ENCODE data around the gene KCND3. TPM values are rescaled to one million over a fixed set of nuclear protein-coding genes. Genes with fewer than 3 reads are reported as not detected.
A peak's percentile ranks its signal among the peaks of the same experiment; 100 is the strongest.

KCND3 gene
- polyA plus RNA-seq, 3 donors = 1.3 to 1.5 (median 1.4) TPM

GRCh38 chr1:111882986-111883560, 106.4 kb downstream of the KCND3 start:
- DNase-seq = no peak

- no peak for DNase-seq
These were observed 106.9 kb downstream of the KCND3 start for GRCh38 chr1:111882559-111882958.

- DNase-seq = peak; percentile 4
These were observed 108.3 kb downstream of the KCND3 start for GRCh38 chr1:111880881-111881837.

- DNase-seq = no peak
These were observed 110.4 kb downstream of the KCND3 start for GRCh38 chr1:111879081-111879480.

- DNase-seq = no peak
These were observed 110.8 kb downstream of the KCND3 start for GRCh38 chr1:111878649-111879048.

GRCh38 chr1:111878091-111878490, 111.4 kb downstream of the KCND3 start:
- no peak for DNase-seq

GRCh38 chr1:111876631-111877030, 112.8 kb downstream of the KCND3 start:
- DNase-seq = no peak

GRCh38 chr1:111875640-111876039, 113.8 kb downstream of the KCND3 start:
- DNase-seq = no peak

GRCh38 chr1:111873460-111874030, 115.9 kb downstream of the KCND3 start:
- DNase-seq = no peak

GRCh38 chr1:111870181-111870580, 119.3 kb downstream of the KCND3 start:
- no peak for DNase-seq

- no peak for DNase-seq
These were observed 121.5 kb downstream of the KCND3 start for GRCh38 chr1:111867868-111868440.

GRCh38 chr1:111864862-111865261, 124.6 kb downstream of the KCND3 start:
- DNase-seq = peak; percentile 16

GRCh38 chr1:111863401-111863800, 126.1 kb downstream of the KCND3 start:
- DNase-seq = no peak

GRCh38 chr1:111862599-111862998, 126.9 kb downstream of the KCND3 start:
- no peak for DNase-seq

- DNase-seq = no peak
These were observed 127.9 kb downstream of the KCND3 start for GRCh38 chr1:111861523-111861922.

GRCh38 chr1:111857194-111857651, 132.2 kb downstream of the KCND3 start:
- DNase-seq = no peak

- no peak for DNase-seq
These were observed 132.9 kb downstream of the KCND3 start for GRCh38 chr1:111856411-111857185.

- no peak for DNase-seq
These were observed 134.2 kb downstream of the KCND3 start for GRCh38 chr1:111855260-111855659.

GRCh38 chr1:111852261-111852721, 137.2 kb downstream of the KCND3 start:
- DNase-seq = no peak

GRCh38 chr1:111851552-111851951, 137.9 kb downstream of the KCND3 start:
- no peak for DNase-seq

GRCh38 chr1:111850109-111850508, 139.4 kb downstream of the KCND3 start:
- no peak for DNase-seq

Data from renal pelvis (tissue), 4 donors.